Kidney (tissue), 14 donors: ENCODE data around the gene DLST. TPM values are rescaled to one million over a fixed set of nuclear protein-coding genes. Genes with fewer than 3 reads are reported as not detected.
A peak's percentile ranks its signal among the peaks of the same experiment; 100 is the strongest.

Experiments used
- DNase-seq, 5 donors: peaks; one replicate each; pipeline ENCODE4 v3.0.0-alpha.2; 2013 to 2020
- FAIRE-seq: peaks from 2 replicates; lab custom pipeline; 2012; peaks lifted over from hg19 to GRCh38; lab: Jason Lieb, UNC
- H3K27ac ChIP-seq, 2 donors: one replicate each; pipeline ENCODE4 v1.7.0; 2013; ENCODE audit warnings: low read depth in 2 of 2, low read length in 2 of 2, inconsistent platforms in 1 of 2
- H3K27me3 ChIP-seq: one replicate; pipeline ENCODE4 v1.7.1; 2013; ENCODE audit warnings: low read length, inconsistent platforms; ENCODE audit not compliant: control insufficient read depth, insufficient read depth
- H3K36me3 ChIP-seq, 3 donors: one replicate each; pipeline versions ENCODE4 v1.7.0 to v1.7.1; 2013; ENCODE audit warnings: low read length in 3 of 3, control low read depth in 1 of 3, inconsistent platforms in 1 of 3; ENCODE audit not compliant: insufficient read depth in 3 of 3, control insufficient read depth in 2 of 3
- H3K4me1 ChIP-seq, 3 donors: one replicate each; pipeline versions ENCODE4 v1.7.0 to v1.7.1; 2013; ENCODE audit warnings: low read length in 3 of 3, inconsistent platforms in 1 of 3, low read depth in 1 of 3; ENCODE audit not compliant: control insufficient read depth in 2 of 3, insufficient read depth in 2 of 3
- H3K4me3 ChIP-seq, 3 donors: one replicate each; pipeline versions ENCODE4 v1.7.0 to v1.8.1; 2013; ENCODE audit warnings: low read length in 3 of 3, control low read depth in 1 of 3, inconsistent platforms in 1 of 3
- H3K9ac ChIP-seq, 3 donors: one replicate each; pipeline versions ENCODE4 v1.7.0 to v1.7.1; 2013; ENCODE audit warnings: low read length in 3 of 3, control low read depth in 1 of 3, inconsistent platforms in 1 of 3
- H3K9me3 ChIP-seq, 3 donors: one replicate each; pipeline versions ENCODE4 v1.7.0 to v1.7.1; 2013; ENCODE audit warnings: low read length in 3 of 3, control low read depth in 1 of 3, inconsistent platforms in 1 of 3; ENCODE audit not compliant: control insufficient read depth in 2 of 3, insufficient read depth in 1 of 3
- intact Hi-C: fragments of 100-400 bp; cut with DNase I; formaldehyde crosslinking; loops from one replicate; pipeline ENCODE4 v1.11.1; 2022
- polyA plus RNA-seq: library from polyadenylated mRNA; stranded (reverse); fragments of 350-450 nt; fragmentation: Illumina TruSeq; extraction: RNeasy Lipid Tissue Mini Kit (QIAGEN cat#74804); gene quantifications from one replicate; pipeline ENCODE4 v1.2.3, GENCODE V29; 2014; ENCODE audit warnings: low read depth, low replicate concordance; ENCODE audit not compliant: insufficient read depth
- total RNA-seq: library from RNA; stranded (reverse); fragmentation: NEBNext Ultra II Directional; extraction: Animal tissue kit (Norgen Biotek cat#: 25700); gene quantifications from one replicate; pipeline ENCODE4 v1.2.1, GENCODE V29; 2021
- TF ChIP-seq, protein P1 (sequence below): IDR thresholded peaks from 3 replicates; pipeline ENCODE4 v1.5.1; 2012; ENCODE audit warnings: mild to moderate bottlenecking, moderate library complexity, borderline replicate concordance; ENCODE audit not compliant: insufficient read depth; ENCODE audit errors: extremely low read depth
- donor health status: control.
- donor health status: control.
- donor health status: control.
- donor health status: control.
- donor health status: control.
- donor health status: DM: yes; HTN: yes; CAD: no.
- donor health status: Normal renal cell carcinoma (clear cell type).

The DLST gene
- total and polyA plus RNA-seq, 2 donors from 2014 or later = 98.6 to 112 TPM

- Histone ChIP-seq H3K9me3 (no peaks in the 10 kb centered on the region), H3K27ac (no peak overlapping the region), H3K36me3 (no peaks in the 10 kb centered on the region), H3K4me1 (peaks cover 0 to 10% (median 4%) of the 10 kb centered on the region in 3 donors), H3K4me3 (no peak overlapping the region), H3K27me3 (no peaks in the 10 kb centered on the region), H3K9ac (no peak overlapping the region)
- DNase-seq (no peak), FAIRE-seq (no peak)
- intact Hi-C loops = no loop called here
- TF ChIP-seq, protein P1, sequence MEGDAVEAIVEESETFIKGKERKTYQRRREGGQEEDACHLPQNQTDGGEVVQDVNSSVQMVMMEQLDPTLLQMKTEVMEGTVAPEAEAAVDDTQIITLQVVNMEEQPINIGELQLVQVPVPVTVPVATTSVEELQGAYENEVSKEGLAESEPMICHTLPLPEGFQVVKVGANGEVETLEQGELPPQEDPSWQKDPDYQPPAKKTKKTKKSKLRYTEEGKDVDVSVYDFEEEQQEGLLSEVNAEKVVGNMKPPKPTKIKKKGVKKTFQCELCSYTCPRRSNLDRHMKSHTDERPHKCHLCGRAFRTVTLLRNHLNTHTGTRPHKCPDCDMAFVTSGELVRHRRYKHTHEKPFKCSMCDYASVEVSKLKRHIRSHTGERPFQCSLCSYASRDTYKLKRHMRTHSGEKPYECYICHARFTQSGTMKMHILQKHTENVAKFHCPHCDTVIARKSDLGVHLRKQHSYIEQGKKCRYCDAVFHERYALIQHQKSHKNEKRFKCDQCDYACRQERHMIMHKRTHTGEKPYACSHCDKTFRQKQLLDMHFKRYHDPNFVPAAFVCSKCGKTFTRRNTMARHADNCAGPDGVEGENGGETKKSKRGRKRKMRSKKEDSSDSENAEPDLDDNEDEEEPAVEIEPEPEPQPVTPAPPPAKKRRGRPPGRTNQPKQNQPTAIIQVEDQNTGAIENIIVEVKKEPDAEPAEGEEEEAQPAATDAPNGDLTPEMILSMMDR = no peak
Observed at GRCh38 chr14:74913393-74913910, 31.7 kb downstream of the DLST start.

DNA sequence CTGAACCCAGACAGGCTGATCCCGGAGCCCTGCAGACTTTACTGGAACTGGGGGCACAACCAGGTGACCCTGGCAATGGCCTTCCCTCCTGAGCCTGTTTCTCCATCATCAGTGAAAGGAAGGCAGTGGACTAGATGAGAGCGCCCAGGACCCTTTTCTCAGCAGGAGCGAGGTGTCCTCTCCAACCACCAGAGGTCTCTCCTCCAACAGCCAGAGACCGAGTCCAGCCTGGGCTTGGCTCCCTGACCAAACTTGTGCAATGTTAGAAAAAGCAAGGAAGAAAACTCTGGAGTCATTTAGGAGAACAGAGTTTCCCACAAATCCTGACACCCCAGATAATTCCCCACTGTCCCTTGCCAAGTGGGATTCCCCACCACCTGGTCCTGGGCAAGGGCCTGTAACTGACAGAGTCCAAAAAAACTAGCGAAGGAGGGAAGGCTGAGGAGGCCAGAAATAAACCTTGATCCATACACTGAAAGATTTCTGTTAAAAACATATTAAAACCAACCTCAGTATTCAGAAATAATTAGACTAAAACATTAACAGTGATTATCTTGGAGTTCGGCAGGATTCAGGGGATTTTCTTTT lies 32.4 kb downstream of the DLST start:
- Histone ChIP-seq H3K27ac (no peak overlapping the region), H3K27me3 (no peaks in the 10 kb centered on the region), H3K4me1 (peaks cover 0 to 5% (median 4%) of the 10 kb centered on the region in 3 donors), H3K9ac (no peak overlapping the region), H3K4me3 (no peak overlapping the region), H3K9me3 (no peaks in the 10 kb centered on the region), H3K36me3 (no peaks in the 10 kb centered on the region)
- TF ChIP-seq, protein P1 = peak; percentile 70
- intact Hi-C loops = no loop called here
- FAIRE-seq (no peak), DNase-seq (peak in 3 of 5 donors; percentile 72 to 90 (median 73))

DNA sequence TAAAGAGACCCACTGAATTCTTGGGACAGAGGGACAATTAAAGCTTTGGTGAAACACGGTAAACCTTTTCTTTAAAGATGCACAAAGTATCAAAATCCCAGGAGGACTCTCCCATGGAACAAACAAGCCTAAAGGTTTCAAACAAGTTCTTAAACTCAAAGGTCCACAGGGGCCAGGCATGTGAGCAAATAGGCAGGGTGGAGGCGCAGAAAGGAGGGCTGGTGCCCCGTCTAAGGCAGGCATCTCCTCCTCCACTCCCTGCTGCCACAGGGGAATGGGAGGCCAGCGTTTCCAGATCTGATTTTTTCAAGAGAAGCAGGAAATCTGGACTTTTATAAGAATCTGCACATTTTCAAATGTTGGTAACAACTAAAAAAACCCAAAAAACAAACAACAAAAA lies 33.7 kb downstream of the DLST start:
- Histone ChIP-seq H3K4me1 (peaks cover 0 to 5% (median 4%) of the 10 kb centered on the region in 3 donors), H3K36me3 (no peaks in the 10 kb centered on the region), H3K27me3 (no peaks in the 10 kb centered on the region), H3K27ac (no peak overlapping the region), H3K4me3 (no peak overlapping the region), H3K9me3 (no peaks in the 10 kb centered on the region), H3K9ac (no peak overlapping the region)
- no peak for DNase-seq
- no peak for FAIRE-seq
- TF ChIP-seq, protein P1 = no peak
- intact Hi-C loops = no loop called here
